GM23248 (cell line): ENCODE results near the gene RAI14.

Source experiments
- EZH2 ChIP-seq: fragments of 200-600 bp; sonication (generic); IDR thresholded peaks from 2 replicates; pipeline ENCODE4 v1.6.1; 2018; ENCODE audit warnings: antibody characterized with exemption, mild to moderate bottlenecking; ENCODE audit not compliant: insufficient read depth, poor library complexity, severe bottlenecking
- EZH2phosphoT487 ChIP-seq: fragments of 200-600 bp; sonication (generic); IDR thresholded peaks from 2 replicates; pipeline ENCODE4 v1.6.1; 2018; ENCODE audit warnings: antibody characterized with exemption, moderate library complexity, mild to moderate bottlenecking, low read depth; ENCODE audit not compliant: insufficient read depth

GRCh38 chr5:34657988-34658387 is 1.9 kb downstream of the RAI14 start:
- TF ChIP-seq EZH2phosphoT487: no peak
- no peak for TF ChIP-seq EZH2
